LHCN-M2 (cell line): ENCODE data around the gene PHTF1. TPM values are rescaled to one million over a fixed set of nuclear protein-coding genes. Genes with fewer than 3 reads are reported as not detected.
"Not testable (repeated sequence)": the region's sequence is repeated elsewhere in the genome, so short reads cannot be mapped to it uniquely, and the experiment has no call there.

Source experiments
- DNase-seq: peaks from one replicate; pipeline ENCODE4 v3.0.0-alpha.2; 2012; ENCODE audit warnings: low read depth
- total RNA-seq: library from RNA; depleted of rRNA; stranded (reverse); fragments of >200 nt; gene quantifications from 2 replicates; pipeline ENCODE4 v1.2.3, GENCODE V29; 2014

PHTF1 gene
- total RNA-seq, 1 experiment from 2014 or later, result 39.0 TPM

DNA sequence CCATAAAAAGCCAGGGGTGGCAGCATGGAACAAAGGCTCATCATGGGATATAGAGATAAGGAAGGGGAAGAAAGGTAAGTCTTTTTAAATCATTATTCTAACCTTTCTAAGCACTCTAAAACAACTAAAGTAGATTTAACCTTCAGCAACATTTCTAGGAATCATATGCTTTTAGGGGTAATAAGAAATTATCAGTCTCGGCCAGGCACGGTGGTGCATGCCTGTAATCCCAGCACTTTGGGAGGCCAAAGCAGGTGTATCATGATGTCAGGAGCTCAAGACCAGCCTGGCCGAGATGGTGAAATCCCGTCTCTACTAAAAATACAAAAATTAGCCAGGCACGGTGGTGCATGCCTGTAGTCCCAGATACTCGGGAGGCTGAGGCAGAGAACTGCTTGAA, 20.3 kb upstream of the PHTF1 start:
- no peak for DNase-seq

DNA sequence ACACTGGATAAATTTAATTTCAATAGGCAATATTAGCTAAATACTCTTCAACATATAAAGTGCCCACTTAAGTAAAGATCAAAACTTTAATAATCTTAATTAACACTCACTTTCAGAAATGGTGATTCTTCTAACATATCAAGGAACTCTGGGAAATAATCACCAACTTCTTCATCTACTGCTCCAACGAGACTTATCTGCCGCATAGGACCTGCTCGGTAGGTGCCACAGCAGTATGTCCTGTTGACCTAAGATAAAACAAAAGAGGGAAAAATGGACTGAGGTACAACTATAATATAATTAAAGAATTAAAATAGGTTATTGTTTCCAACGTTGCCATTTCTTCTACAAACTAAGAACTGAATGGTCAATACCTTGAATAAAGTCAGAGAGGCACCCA, 18.3 kb upstream of the PHTF1 start:
- no peak for DNase-seq

DNA sequence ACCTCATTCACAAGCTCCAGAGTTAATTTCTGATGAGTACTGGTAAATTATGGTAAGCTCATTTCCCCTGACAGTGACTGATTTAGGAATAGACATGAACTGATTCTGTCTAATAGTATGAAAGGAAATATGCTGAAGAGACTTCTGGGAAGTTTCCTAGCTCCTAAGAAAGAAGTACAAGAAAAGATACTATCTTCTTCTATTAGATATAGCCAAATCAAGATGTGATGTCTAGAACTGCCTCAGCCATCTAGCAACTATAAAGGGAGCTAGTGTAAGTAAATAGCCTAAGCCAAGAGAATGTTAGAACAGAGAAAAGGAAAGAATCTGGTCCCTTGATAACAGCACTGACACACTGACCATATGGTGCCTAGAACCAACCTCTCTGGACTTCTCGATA, 10.7 kb upstream of the PHTF1 start:
- no peak for DNase-seq

DNA sequence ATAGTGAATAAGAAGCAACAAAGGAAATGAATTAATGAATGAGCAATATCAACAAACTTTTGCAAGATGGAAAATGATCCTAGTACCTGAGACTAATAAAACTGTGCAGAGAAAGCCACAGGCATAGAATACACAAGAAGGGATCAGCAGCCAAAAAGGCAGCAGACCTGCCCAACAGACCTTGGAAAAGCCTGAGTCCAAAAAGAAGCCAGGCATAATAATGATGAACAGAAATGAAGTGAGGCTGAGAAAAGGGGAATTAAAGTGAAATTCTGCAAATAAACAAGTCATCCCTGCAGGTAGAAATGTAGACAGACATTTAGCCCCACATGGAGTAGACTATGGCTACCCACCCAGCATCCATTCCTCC, 10.3 kb upstream of the PHTF1 start:
- DNase-seq, result no peak

DNA sequence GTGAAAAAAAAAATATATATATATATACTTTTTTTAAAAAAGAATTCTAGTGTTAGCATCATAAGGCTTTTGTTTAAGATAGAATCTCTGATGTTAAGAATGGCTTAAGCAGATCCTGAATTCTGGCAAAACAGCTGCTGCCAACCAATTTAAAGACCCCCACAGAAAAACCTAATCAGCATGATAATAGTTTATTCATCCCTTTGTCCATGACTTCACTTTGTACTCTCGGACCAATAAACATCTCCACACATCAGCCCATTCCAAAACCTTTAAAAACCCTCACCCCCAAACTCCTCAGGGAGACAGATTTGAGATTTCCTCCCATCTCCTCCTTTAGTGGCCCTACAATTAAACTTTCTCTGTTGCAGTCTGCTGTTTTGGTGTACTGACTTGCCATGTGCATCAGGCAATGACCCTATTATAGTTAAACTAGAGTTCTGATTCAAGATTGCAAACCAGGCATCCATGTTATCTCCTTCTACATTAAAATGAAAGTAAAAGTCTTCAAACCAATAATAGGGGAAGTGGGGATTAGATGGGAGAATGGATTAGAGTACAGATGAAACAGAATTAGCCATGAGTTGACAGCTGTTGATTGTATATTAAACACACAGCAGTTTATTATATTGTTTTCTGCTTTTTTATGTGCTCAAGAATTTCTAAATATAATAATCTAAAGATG, 9.8 kb upstream of the PHTF1 start:
- DNase-seq, result no peak

DNA sequence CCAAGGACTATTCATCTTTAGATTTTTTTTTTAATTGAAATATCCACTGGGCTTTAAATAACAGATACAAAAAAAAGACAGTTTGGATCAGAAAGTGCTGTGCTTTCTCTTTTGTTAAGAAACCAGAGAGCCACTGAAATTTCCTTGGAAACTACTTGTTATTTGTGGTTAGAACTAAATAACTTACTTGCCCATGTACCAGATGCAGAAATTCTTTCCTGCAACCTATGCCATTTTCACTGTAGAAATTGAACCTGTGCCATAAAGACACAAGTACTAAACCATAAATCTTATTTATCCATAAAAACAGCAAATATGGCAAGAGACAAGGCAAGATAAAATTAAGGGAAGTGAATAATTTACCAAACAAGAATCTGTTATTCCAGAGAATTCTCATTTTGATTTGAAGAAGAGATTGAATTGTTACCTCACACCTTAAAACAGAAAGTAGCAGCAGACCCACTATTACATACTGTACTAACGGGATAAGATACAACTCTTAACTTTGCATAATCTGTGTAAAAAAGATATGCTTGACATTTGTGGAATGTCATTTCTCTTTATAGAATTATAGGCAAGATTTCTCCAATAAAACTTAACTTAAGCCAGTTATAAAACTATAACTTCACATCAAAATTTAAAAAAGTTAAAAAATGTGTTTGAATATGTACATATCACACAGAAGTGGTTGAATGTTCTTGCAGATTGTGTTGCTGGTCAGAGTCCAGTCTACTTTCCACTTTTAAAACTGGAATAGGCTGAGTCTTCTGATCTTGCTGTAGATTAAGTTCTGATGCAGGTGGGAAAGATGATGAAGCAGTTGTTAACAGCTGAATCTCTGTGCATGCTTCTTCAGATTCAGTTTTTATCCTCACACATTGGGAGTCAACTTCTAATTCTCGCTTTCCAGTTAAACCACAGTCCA, 6.3 kb upstream of the PHTF1 start:
- DNase-seq, result no peak

DNA sequence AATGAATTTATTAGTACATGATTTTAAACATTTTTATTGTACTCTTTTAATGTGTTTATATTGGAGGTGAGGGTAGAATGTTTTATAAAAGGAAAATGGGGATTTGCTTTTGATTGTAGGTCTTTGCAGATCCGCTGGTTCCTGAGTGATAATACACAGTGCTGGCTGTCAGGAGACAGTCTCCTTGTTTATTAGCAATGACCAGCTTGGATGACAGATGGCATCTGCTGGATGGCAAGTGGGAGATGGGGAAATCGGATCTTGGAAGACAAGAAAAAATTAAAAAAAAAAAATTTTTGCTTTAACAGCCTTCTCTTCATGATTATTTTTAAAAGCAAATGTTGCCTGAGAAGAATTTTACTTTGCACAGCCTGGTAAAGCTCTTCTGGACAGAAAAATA, 4.4 kb upstream of the PHTF1 start:
- no peak for DNase-seq

DNA sequence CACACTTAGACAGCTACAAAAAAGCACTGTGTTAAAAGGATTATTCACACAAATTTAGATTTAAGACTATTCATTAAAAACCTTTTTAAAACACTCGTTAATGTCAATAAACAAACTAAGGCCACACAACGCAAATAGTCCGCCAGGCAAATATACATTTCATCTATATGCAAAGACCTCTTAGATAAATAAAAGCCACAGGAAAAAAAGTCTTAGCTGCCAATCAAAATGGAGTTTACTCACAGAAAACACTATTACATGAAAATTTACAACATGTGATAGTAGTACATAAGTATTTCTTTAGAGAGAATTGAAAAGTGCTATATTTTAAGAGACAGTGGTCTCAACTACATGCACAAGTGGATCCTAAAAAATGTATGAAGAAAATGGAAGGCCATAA, 2.7 kb upstream of the PHTF1 start:
- DNase-seq, result no peak

DNA sequence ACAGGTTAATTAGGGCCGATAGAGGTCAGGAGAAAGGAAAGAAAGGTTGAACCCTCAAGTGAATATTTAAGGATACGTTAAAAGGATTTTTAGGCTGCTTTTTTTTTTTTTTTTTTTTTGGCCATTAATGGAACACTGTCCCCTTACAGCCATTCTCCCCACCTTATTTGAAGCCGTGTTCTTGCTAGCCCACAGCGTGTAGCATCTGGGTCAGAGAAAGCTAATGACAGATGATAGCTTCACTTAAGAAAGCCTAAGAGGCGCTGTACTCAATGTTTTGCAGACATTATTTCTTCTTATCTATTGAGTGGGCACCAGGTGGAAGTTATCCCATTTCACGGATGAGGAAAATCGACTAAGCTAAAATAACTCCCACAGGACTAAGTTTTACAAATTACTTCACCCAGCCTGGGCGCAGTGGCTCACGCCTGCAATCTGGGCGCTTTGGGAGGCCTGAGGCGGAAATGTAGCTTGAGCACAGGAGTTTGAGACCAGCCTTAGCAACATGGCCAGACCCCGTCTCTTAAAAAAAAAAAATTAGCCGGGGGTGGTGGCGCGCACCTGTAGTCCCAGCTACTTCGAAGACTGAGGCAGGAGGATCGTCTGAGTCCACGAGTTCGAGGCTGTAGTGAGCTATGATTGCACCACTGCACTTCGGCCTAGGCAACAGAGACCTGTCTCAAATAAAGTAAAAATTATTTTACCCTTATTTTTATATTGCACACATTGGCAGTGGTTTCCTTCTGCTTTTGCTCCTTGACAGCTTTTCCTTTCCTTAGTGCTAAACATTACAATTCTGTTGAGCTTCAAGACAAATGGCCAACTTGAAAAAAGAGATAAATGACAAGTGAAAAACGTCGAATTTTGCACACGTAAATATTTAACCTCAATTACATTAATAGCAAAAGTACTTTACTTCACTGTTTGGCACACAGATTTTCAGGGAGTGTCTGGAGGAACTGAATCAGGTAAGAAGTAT, 1.1 kb upstream of the PHTF1 start:
- DNase-seq, result peak; percentile 19

DNA sequence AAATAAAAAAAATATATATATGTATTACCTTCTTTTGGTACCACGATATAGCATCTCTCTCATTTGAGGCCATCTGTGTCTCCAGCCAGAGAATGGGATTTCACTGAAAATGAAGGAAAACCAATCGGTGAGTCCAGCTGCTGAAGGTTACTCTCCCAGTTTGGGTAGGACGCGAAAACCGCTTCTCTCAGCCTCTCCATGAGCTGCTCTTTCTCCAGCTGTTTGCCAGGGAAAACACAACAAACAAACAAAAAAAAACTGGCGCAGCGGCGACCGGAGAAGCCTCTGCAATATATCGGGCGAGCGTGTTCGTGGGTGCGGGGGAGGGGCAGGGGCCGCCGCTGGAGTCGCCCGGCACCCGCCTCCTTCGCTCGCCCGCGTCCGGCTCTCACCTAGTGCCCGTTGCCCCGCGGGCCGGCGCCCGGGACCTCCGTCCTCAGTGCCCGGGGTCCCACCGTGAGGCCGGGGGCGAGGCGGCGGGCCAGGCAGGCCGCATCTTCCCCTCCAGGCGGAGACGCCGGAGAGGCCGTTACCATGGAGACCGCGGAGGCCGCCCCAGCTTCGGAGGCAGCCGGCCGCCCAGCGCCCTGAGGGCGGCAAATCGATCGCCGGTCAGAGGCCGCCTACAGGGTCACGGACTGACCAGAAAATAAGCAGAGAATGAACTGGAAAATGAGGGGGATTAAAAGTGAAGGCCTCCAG, 504 bp downstream of the PHTF1 start:
- DNase-seq, result peak; percentile 44

DNA sequence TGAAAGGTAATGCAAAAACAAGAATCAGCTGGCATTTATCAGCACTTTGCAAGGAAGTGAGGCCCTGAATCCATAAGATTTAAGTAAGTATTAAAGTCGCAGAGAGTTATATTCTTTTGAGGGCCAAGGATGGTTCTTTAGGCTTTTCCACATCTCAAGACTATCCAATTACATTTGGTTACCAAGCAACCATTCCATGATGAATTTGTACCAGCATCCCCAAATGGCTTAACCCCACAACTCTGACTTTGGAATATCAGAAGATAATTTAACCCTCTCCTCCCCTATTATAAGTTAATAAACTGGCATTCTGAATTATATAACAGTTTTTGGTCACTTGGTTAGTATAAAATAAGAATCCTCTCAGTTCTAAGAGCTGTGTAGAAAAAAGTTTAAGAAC, 2.8 kb downstream of the PHTF1 start:
- no peak for DNase-seq

DNA sequence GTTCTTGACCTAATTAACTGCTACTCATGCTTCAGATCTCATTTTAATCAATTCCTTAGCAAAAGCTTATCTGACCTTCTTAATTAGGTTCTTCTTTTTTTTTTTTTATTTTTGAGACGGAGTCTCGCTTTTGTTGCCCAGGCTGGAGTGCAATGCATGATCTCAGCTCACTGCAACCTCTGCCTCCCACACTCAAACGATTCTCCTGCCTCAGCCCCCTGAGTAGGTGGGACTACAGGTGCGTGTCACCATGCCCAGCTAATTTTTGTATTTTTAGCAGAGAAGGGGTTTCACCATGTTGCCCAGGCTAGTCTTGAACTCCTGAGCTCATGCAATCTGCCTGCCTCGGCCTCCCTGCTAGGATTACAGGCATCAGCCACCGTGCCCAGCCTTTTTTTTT, 6.0 kb downstream of the PHTF1 start:
- DNase-seq, result not testable (repeated sequence)

DNA sequence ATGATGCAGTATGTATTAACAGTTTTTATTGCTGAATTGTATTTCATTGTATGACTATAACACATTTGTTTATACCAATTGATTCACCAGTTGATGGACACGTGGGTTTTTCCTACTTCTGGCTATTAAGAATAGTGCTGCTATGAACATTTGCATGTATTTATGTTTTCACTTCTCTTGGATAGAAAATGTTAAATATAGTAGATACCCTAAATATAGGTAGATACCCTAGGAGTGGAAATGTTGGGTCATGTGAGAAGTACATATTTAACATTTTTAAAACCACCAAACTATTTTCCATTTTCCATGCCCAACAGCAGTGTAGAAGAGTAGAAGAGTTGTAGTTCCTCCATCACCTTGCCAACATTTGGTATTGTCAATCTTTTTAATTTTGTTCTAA, 7.8 kb downstream of the PHTF1 start:
- no peak for DNase-seq

DNA sequence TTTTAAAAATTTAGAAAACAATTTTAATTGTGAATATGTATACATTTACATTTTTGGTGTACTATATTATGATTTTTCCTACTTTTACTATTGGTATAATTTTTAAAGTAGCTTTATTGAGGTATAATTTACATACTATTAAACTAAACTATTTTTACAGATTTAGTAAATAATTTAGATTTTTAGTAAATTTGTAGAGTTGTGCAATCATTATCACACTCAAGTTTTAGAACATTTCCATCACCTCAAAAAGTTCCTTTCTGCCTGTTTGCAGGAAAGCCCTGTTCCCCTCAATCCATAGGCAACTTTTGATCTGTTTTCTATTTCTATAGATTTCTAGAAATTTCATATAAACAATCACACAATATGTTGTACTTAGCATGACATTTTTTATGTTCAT, 8.2 kb downstream of the PHTF1 start:
- no peak for DNase-seq

DNA sequence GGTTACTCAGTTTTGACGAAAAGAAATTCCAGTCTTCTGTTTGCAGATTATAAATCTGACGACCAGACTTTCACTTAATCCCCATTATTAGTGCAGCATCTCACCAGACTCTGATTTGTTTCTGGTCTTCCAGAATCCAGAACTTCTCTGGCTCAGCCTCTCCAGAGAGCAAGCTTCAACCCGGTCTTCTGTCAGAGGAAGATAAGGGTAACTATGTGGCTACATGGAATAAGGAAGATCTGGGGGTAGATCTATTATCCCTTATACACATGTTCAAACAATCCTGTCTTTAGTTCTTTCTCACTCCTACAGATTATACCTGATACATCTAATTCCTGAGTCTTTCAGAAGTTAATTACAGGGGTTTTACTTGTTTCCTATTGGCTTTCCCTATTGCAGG, 9.9 kb downstream of the PHTF1 start:
- DNase-seq, result no peak

DNA sequence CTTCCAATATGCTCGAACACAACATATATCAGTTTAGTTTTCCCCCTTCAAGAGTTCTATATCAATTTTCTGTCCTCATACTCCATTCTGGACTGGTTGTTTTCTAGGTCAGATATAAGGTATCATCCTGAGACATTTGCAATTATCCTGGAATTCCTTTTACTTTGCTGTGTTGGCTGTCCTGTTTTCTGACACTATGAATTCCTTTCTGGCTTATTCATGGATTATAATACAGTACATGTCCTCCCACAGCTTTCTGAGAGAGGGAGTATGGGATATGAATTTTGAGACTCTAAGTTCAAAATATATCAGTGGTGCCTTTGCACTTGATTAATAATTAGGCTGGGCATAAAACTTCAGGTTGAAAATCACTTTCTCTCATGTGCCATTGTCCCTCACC, 11.9 kb downstream of the PHTF1 start:
- peak; percentile 56 for DNase-seq

DNA sequence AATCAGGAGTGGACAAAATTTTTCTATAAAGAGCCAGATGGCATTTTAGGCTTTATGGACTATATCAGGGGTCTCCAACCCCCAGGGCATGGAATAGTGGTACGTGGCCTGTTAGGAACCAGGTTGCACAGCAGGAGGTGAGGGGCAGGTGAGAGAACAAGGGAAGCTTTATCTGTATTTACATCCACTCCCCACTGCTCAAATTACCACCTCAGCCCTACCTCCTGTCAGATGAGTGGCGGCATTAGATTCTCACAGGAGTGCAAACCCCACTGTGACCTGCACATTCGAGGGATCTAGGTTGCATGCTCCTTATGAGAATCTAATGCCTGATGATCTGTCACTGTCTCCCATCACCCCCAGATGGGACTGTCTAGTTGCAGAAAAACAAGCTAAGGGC, 13.9 kb downstream of the PHTF1 start:
- DNase-seq, result no peak

DNA sequence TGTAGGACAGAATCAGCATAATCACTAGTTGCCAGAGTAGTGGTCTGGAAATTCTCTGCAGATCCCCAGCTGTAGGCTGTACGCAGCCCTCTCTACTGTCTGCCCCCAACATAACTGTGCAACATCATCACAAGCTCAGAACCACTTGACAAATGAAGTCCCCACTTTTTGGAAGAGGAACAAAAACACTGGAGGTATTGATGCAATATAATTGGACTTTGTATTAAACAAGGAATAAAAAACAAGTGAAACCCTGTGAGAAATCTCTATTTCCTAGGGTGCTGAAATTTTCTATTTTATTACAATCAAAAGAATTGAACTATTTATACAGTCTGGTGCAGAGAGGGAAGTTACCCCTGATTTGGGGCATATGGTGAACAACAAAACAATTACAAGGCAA, 15.2 kb downstream of the PHTF1 start:
- no peak for DNase-seq

DNA sequence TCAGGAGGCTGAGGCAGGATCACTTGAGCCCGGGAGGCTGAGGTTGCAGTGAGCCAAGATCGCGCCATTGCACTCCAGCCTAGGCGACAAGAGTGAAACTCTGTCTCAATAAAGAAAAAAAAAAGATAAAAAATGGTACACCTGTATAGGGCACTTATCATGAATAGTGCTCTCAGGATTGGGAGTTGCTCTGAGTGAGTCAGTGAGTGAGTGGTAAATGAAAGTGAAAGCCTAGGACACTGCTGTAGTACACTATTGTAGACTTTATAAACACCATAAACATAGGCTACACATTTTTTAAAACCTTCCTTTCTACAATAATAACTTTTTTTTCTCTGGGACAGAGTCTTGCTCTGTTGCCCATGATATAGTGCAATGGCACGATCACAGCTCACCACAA, 16.8 kb downstream of the PHTF1 start:
- DNase-seq, result no peak

DNA sequence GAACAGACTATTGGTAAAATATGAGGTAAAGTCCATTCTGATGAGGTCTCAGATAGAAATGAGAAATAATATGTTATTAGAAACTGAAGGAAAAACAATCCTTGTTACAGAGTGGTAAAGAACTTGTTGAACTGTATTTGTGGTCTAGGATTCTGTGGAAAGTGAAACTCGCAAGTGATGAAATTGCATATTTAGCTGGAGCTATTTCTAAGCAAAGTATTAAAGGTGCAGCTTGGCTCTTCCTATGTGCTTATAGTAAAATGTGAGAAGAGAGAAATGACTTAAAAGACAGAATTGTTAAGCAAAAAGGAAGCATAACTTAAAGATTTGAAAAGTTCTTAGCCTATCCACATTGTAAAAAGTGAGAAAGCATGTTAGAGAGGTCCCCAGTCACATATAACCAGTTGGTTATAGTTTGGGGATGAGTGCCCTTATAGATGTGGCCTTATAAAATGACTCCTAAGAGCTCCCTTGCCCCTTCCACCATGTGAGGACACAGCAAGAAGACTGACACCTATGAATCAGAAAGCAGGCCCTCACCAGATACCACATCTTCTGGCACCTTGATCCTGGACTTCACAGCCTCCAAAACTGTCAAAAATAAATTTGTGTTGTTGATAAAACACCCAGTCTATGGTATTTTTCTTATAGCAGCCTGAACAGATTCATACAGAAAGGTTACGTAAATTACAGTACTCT, 24.8 kb downstream of the PHTF1 start:
- DNase-seq, result no peak

DNA sequence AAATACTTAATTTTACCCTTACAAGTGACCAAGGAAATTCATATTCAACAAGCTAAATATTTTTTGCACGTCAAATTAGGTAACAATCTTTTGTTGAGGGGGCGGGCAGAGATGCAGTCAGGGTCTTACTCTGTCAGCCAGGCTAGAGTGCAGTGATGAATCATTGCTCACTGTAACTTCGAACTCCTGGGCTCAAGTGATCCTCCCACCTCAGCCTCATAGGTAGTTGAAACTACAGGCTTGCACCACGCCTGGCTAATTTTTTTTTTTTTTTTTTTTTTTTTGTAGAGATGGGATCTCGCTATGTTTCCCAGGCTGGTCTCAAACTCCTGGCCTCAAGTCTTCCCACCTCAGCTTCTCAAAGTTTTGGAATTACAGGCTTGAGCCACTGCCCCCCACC, 26.5 kb downstream of the PHTF1 start:
- no peak for DNase-seq
